Heart left ventricle (tissue), 16 donors: ENCODE measurements around the gene SLC29A3. TPM values are rescaled to one million over a fixed set of nuclear protein-coding genes. Genes with fewer than 3 reads are reported as not detected.

Experiments used
- ATAC-seq, 4 donors: fragments of 200-7000 bp; cut with Tn5 transposase; one replicate each; pipeline ENCODE4 v1.9.1; 2020 to 2022; ENCODE audit warnings: moderate library complexity in 4 of 4, mild to moderate bottlenecking in 3 of 4, moderate number of reproducible peaks in 1 of 4
- DNase-seq, 5 donors: peaks; one replicate each; pipeline ENCODE4 v3.0.0-alpha.2; 2020
- H3K27ac ChIP-seq, 12 donors: fragments of 200-600 bp; sonication (generic) in 4 of 12; one replicate each; pipeline versions ENCODE4 v1.5.0 to v1.8.0; 2016 to 2022; ENCODE audit warnings: mild to moderate bottlenecking in 2 of 12
- H3K27me3 ChIP-seq, 9 donors: fragments of 200-600 bp; sonication (generic) in 2 of 9; one replicate each; pipeline versions ENCODE4 v1.5.1 to v1.8.0; 2016 to 2022; ENCODE audit warnings: mild to moderate bottlenecking in 3 of 9
- H3K36me3 ChIP-seq, 9 donors: fragments of 200-600 bp; sonication (generic) in 2 of 9; one replicate each; pipeline versions ENCODE4 v1.5.0 to v1.8.0; 2018 to 2022; ENCODE audit warnings: mild to moderate bottlenecking in 2 of 9
- H3K4me1 ChIP-seq, 12 donors: fragments of 200-600 bp; sonication (generic) in 4 of 12; one replicate each; pipeline versions ENCODE4 v1.5.0 to v1.8.0; 2016 to 2022; ENCODE audit warnings: mild to moderate bottlenecking in 3 of 12
- H3K4me3 ChIP-seq, 12 donors: fragments of 200-600 bp; sonication (generic) in 4 of 12; one replicate each; pipeline versions ENCODE4 v1.5.0 to v1.8.0; 2017 to 2022; ENCODE audit warnings: mild to moderate bottlenecking in 9 of 12, moderate library complexity in 4 of 12
- H3K9me3 ChIP-seq, 12 donors: fragments of 200-600 bp; sonication (generic) in 4 of 12; one replicate each; pipeline versions ENCODE4 v1.5.0 to v1.8.0; 2016 to 2022; ENCODE audit warnings: mild to moderate bottlenecking in 1 of 12
- CTCF ChIP-seq, 12 donors: fragments of 200-600 bp; sonication (generic) in 4 of 12; IDR thresholded peaks; one replicate each; pipeline versions ENCODE4 v1.5.0 to v1.8.0; 2018 to 2022; ENCODE audit warnings: antibody characterized with exemption in 12 of 12, mild to moderate bottlenecking in 5 of 12
- POLR2A ChIP-seq, 2 donors: fragments of 450-650 bp; IDR thresholded peaks; one replicate each; pipeline ENCODE4 v1.6.1; 2017; ENCODE audit warnings: antibody characterized with exemption in 2 of 2, mild to moderate bottlenecking in 2 of 2, moderate library complexity in 2 of 2
- WGBS, 4 donors: extraction: QIAGEN DNeasy Blood & Tissue Kit in 2 of 4; methylation state at CpG; one replicate each; pipeline versions ENCODE4 v1.1.5 to v1.1.7; 2013 to 2018; 5-methylcytosine and 5-hydroxymethylcytosine counted together
- intact Hi-C, 10 donors: fragments of 100-400 bp; cut with DNase I; formaldehyde crosslinking; loops; one replicate each; pipeline versions ENCODE4 v1.11.1 to v1.14.2; 2022
- polyA plus RNA-seq, 2 donors: library from polyadenylated mRNA; stranded (reverse); fragments of 200-250 nt; gene quantifications; one replicate each; pipeline ENCODE4 v1.2.3, GENCODE V29; 2013
- total RNA-seq, 9 donors: library from RNA; depleted of rRNA in 2 of 9; stranded (reverse); fragments of >200 nt in 2 of 9; fragmentation: NEBNext Ultra II Directional in 3 of 9; extraction: Animal tissue kit (Norgen Biotek cat#: 25700) in 3 of 9; gene quantifications; one replicate each; pipeline versions ENCODE4 v1.1.0 to v1.2.4, GENCODE V29; 2016 to 2023
- donor health status: ischemic (EF 13 %, LVEDD 7.1; RV severe dilation, severe dysfunction).
- donor health status: healthy with polysubstance abuse.
- donor health status: DM: no; HTN: yes; CAD: no.
- donor health status: DM: no; HTN: no; CAD: no.
- donor health status: ischemic (EF 25% LVEDD 6.9; RV normal size, moderate dysfunction).
- donor health status: ischemic (EF 25% LVEDD 5.7; RV mildly dilated, moderate dysfunction).
- donor health status: healthy.
- donor health status: DM: yes; HTN: yes; CAD: no.
- donor health status: ischemic (EF 35%, LVEDD 5.7; RV mildly dilated, moderate dysfunction).
- donor health status: nonischemic (EF 11% LVEDD 7.7; RV severe dilation, severe dysfunction).
- donor health status: DM: yes; HTN: yes; CAD: no.
- donor health status: PGD.
- donor health status: ischemic (EF 29% LVEDD 5.4; RV normal size, mild dysfunction).
- donor health status: nonischemic (EF 23%, LVEDD 6.1; RV moderate dilation, normal function).

The SLC29A3 gene
- total and polyA plus RNA-seq, 11 donors = 0.76 to 6.2 (median 1.6) TPM

DNA sequence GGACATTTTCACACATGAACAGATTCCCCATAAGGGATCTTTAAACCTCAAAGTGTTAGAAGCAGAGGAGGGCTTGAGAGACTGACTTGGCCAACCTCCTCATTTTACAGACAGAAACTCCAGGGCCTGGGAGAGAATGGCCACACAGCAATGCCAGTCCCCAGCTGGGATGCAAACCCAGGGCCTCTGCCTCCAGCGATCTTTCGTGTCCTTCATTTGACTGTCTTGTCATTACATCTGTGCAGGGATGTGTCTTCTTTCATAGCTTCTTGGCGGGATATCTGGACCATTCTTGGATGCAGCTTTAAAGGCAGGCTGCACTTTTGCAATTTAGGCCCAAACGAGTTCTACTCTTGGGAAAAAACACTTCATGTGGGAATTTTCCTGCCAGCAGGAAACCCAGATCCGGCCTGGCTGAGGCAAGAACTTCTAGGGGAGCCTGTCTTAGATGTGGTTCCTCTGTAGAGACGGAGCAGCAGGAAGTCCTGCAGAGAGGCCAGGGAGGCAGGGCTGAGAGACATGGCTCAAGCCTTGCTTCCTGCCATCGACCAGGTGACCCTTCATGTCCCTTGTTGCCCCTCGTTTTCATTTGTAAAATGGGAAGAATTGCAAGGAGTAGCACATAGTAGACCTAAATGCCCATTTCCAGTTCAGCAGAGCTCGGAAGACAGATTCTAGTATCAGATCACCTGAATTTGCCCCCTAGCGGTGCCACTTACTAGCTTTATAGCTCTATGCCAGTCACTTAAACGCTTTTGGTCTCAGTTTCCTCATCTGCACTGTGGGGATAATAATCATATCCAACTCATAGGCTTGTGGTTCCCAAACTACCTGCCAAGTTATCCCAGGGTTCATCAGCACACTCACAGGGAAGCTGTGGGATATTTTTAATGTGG, 43.9 kb upstream of the SLC29A3 start:
- 57 to 75% (median 67%) methylated on average over 11 of the region's 11 CpGs for WGBS, 4 donors
- Histone ChIP-seq H3K27ac (peak overlapping the region in 3 of 12 donors; percentile 13 to 44 (median 20)), H3K4me1 (peaks cover 0 to 71% (median 32%) of the 10 kb centered on the region in 12 donors), H3K9me3 (no peaks in the 10 kb centered on the region), H3K36me3 (peaks cover 0 to 7% (median 0%) of the 10 kb centered on the region in 9 donors), H3K4me3 (no peak overlapping the region), H3K27me3 (no peaks in the 10 kb centered on the region)
- TF ChIP-seq CTCF (IDR thresholded peaks at IDR 0.05) (no peak), POLR2A (IDR thresholded peaks at IDR 0.05) (no peak)
- peak in 1 of 4 donors; percentile 45 for ATAC-seq
- intact Hi-C loops = loop anchor here in 1 of 10 donors (10.0 kb wide), 1 partner anchor 370 kb away; no protein-coding TSS in a partner anchor
- DNase-seq = peak in 1 of 5 donors; percentile 35

DNA sequence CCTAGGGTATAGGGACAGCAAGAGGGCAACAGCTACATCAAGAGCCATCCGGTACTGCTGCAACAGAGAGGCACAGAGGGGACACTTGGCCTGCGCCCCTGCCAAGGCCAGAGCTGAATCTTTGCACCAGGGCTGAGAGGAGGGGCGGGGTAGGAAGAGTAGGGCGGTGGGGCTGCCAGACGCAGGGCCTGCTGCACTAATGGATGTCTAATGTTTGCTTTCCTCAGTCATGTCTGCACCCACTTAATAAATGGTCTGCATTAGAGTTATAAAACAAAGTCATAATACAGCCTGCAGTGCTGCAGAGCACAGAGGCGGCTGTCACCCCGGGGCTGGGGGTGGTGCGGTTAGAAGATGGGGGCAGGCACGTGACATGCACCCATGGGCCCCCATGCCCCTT, 42.2 kb upstream of the SLC29A3 start:
- DNase-seq = no peak
- intact Hi-C loops = loop anchor here in 1 of 10 donors (10.0 kb wide), 1 partner anchor 372 kb away; no protein-coding TSS in a partner anchor
- Histone ChIP-seq H3K9me3 (no peaks in the 10 kb centered on the region), H3K27me3 (no peaks in the 10 kb centered on the region), H3K27ac (no peak overlapping the region), H3K36me3 (peaks cover 0 to 22% (median 4%) of the 10 kb centered on the region in 9 donors), H3K4me3 (no peak overlapping the region), H3K4me1 (peaks cover 0 to 56% (median 24%) of the 10 kb centered on the region in 12 donors)
- no peak for ATAC-seq
- TF ChIP-seq CTCF (IDR thresholded peaks at IDR 0.05) (no peak), POLR2A (IDR thresholded peaks at IDR 0.05) (no peak)
- 91 to 93% (median 91%) methylated on average over 6 to 9 of the region's 9 CpGs for WGBS, 4 donors

DNA sequence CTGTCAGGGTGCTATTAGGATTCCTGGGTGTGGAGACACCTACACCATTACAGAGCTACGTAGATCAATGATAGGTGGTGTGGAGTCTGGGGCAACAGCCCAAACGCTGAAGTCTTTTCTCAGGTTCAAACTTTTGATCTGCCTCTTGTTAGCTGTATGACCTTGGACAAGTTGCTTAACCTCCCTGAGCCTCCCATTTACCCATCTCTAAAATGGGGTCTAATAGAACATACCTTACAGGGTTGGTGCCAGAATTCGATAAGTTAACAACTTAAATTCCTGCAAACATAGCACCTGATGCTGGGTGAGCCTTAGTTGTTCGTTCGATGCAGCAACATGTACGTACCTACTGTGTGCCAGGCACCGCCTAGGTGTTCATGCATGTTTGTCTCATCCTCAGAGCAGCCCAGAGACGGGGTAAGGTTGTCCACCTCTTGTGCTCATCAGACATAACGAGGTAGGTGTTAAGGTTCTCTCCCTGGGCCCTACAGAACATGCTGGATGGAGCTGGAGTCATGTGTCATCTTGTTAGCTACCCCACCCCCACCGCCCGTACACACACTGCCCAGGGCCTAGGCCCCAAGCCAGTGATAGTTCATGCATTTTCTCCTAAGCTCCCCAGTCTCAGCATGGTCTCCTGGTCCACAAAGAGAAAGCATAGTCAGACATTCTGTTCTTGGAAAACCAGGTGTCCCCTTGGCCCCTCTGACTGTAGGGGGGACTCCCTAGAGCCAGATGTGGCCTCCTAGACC, 41.0 kb upstream of the SLC29A3 start:
- no peak for TF ChIP-seq CTCF (IDR thresholded peaks at IDR 0.05)
- no peak for TF ChIP-seq POLR2A (IDR thresholded peaks at IDR 0.05)
- ATAC-seq = no peak
- WGBS, 4 donors = 92 to 96% (median 94%) methylated on average over 11 of the region's 11 CpGs
- no peaks in the 10 kb centered on the region for H3K27me3 ChIP-seq
- H3K4me3 ChIP-seq = no peak overlapping the region
- intact Hi-C loops = loop anchor here in 1 of 10 donors (10.0 kb wide), 1 partner anchor 373 kb away; no protein-coding TSS in a partner anchor
- H3K36me3 ChIP-seq = peaks cover 0 to 34% (median 11%) of the 10 kb centered on the region in 9 donors
- DNase-seq = no peak
- no peaks in the 10 kb centered on the region for H3K9me3 ChIP-seq
- H3K4me1 ChIP-seq = peaks cover 0 to 44% (median 15%) of the 10 kb centered on the region in 12 donors
- H3K27ac ChIP-seq = no peak overlapping the region
